Astrocyte (in vitro differentiated cells and primary cell): Measurements from ENCODE around the gene PSME3IP1.

ENCODE experiments used
- CTCF ChIP-seq: IDR thresholded peaks from 2 replicates; pipeline ENCODE4 v1.5.1; 2011; ENCODE audit warnings: low read depth, mild to moderate bottlenecking, inconsistent platforms, low read length, moderate library complexity; ENCODE audit not compliant: insufficient read depth
- EZH2 ChIP-seq: IDR thresholded peaks from 2 replicates; pipeline ENCODE4 v1.6.1; 2012; ENCODE audit warnings: mild to moderate bottlenecking, low read length, inconsistent platforms; ENCODE audit not compliant: insufficient read depth

- TF ChIP-seq CTCF = no peak
- TF ChIP-seq EZH2 = no peak
These were observed 17.6 kb upstream of the PSME3IP1 start for GRCh38 chr16:57203451-57203850.
